CD14-positive monocyte (primary cell): Measurements from ENCODE around the gene SHMT2. TPM values are rescaled to one million over a fixed set of nuclear protein-coding genes. Genes with fewer than 3 reads are reported as not detected.

Source experiments
- DNase-seq, 3 donors: peaks; one replicate each; pipeline ENCODE4 v3.0.0-alpha.2; 2011 to 2022
- H2AFZ ChIP-seq: 2 replicates; pipeline ENCODE4 v1.6.0; 2012; ENCODE audit warnings: mild to moderate bottlenecking, low read depth, low read length, inconsistent platforms; ENCODE audit not compliant: insufficient read depth, poor library complexity, severe bottlenecking
- H3K27ac ChIP-seq, 2 donors: 1 replicate in 1 of 2; 2 replicates in 1 of 2; pipeline ENCODE4 v1.5.1; 2012 to 2013; ENCODE audit warnings: low read length in 2 of 2, control low read depth in 1 of 2, inconsistent platforms in 1 of 2, low read depth in 1 of 2, mild to moderate bottlenecking in 1 of 2
- H3K27me3 ChIP-seq, 2 donors: one replicate each; pipeline versions ENCODE4 v1.6.0 to v1.6.1; 2011 to 2013; ENCODE audit warnings: low read length in 2 of 2; ENCODE audit not compliant: control insufficient read depth in 2 of 2, insufficient read depth in 2 of 2
- H3K36me3 ChIP-seq, 2 donors: replicated peaks in 1 of 2; 1 replicate in 1 of 2; 2 replicates in 1 of 2; pipeline versions ENCODE4 v1.5.1 to v1.6.1; 2012 to 2013; ENCODE audit warnings: low read length in 2 of 2, control low read depth in 1 of 2, inconsistent platforms in 1 of 2, mild to moderate bottlenecking in 1 of 2; ENCODE audit not compliant: insufficient read depth in 2 of 2, control insufficient read depth in 1 of 2
- H3K4me1 ChIP-seq, 2 donors: 1 replicate in 1 of 2; 2 replicates in 1 of 2; pipeline versions ENCODE4 v1.5.1 to v1.6.1; 2012 to 2013; ENCODE audit warnings: low read length in 2 of 2, control low read depth in 1 of 2, inconsistent platforms in 1 of 2, mild to moderate bottlenecking in 1 of 2, moderate library complexity in 1 of 2; ENCODE audit not compliant: insufficient read depth in 2 of 2, control insufficient read depth in 1 of 2
- H3K4me2 ChIP-seq: replicated peaks from 2 replicates; pipeline ENCODE3; 2012; ENCODE audit warnings: low read length, moderate library complexity, mild to moderate bottlenecking; ENCODE audit not compliant: poor library complexity, severe bottlenecking; ENCODE audit errors: extremely low read depth
- H3K4me3 ChIP-seq, 3 experiments: fragments of 200-600 bp in 1 of 3; sonication (generic) in 1 of 3; replicated peaks in 1 of 3; 1 replicate in 2 of 3; 2 replicates in 1 of 3; pipeline ENCODE4 v1.5.1; 2011 to 2013; ENCODE audit warnings: low read length in 3 of 3, mild to moderate bottlenecking in 3 of 3, control low read depth in 2 of 3, low read depth in 2 of 3, inconsistent platforms in 1 of 3, moderate library complexity in 1 of 3
- H3K79me2 ChIP-seq: 2 replicates; pipeline ENCODE4 v1.6.0; 2012; ENCODE audit warnings: mild to moderate bottlenecking, control low read depth, inconsistent platforms, low read length, moderate library complexity; ENCODE audit not compliant: insufficient read depth
- H3K9ac ChIP-seq: 2 replicates; pipeline ENCODE4 v1.6.0; 2017; ENCODE audit warnings: low read length, mild to moderate bottlenecking; ENCODE audit not compliant: insufficient read depth, poor library complexity, severe bottlenecking
- H3K9me3 ChIP-seq, 2 donors: replicated peaks in 1 of 2; 1 replicate in 1 of 2; 2 replicates in 1 of 2; pipeline versions ENCODE4 v1.5.1 to v1.6.1; 2012 to 2013; ENCODE audit warnings: low read length in 2 of 2, control low read depth in 1 of 2; ENCODE audit not compliant: control insufficient read depth in 1 of 2, insufficient read depth in 1 of 2
- H4K20me1 ChIP-seq: 2 replicates; pipeline ENCODE4 v1.6.0; 2012; ENCODE audit warnings: mild to moderate bottlenecking, low read length, control low read depth, moderate library complexity; ENCODE audit not compliant: insufficient read depth
- H3K27ac Mint-ChIP-seq, 7 donors: one replicate each; pipeline ENCODE4 v1.8.0; 2020; ENCODE audit warnings: mild to moderate bottlenecking in 7 of 7, mixed read lengths in 7 of 7, moderate library complexity in 6 of 7, inconsistent platforms in 2 of 7
- H3K27me3 Mint-ChIP-seq, 3 donors: one replicate each; pipeline ENCODE4 v1.8.0; 2021 to 2022; ENCODE audit warnings: low read depth in 3 of 3, mild to moderate bottlenecking in 3 of 3, mixed read lengths in 3 of 3, moderate library complexity in 3 of 3, inconsistent platforms in 1 of 3
- H3K36me3 Mint-ChIP-seq, 2 donors: one replicate each; pipeline ENCODE4 v1.8.0; 2020; ENCODE audit warnings: mixed read lengths in 2 of 2, inconsistent platforms in 1 of 2, mild to moderate bottlenecking in 1 of 2
- H3K4me1 Mint-ChIP-seq: one replicate; pipeline ENCODE4 v1.8.0; 2020; ENCODE audit warnings: mild to moderate bottlenecking, mixed read lengths
- H3K4me3 Mint-ChIP-seq, 2 donors: one replicate each; pipeline ENCODE4 v1.8.0; 2020; ENCODE audit warnings: mild to moderate bottlenecking in 2 of 2, mixed read lengths in 2 of 2, moderate library complexity in 1 of 2
- H3K9me3 Mint-ChIP-seq, 7 donors: one replicate each; pipeline ENCODE4 v1.8.0; 2020 to 2022; ENCODE audit warnings: mixed read lengths in 7 of 7, mild to moderate bottlenecking in 6 of 7, moderate library complexity in 6 of 7, inconsistent platforms in 2 of 7
- WGBS: methylation state at CpG from one replicate; pipeline ENCODE4 v1.1.5; 2013; ENCODE audit warnings: missing lambda C conversion rate; ENCODE audit not compliant: insufficient coverage; 5-methylcytosine and 5-hydroxymethylcytosine counted together
- intact Hi-C, 2 donors: fragments of 100-400 bp; cut with micrococcal nuclease; formaldehyde crosslinking; loops; one replicate each; pipeline versions ENCODE4 v1.15.0 to v1.15.1; 2023
- polyA plus RNA-seq, 3 donors: library from polyadenylated mRNA; depleted of rRNA in 1 of 3; unstranded in 2 of 3; stranded (reverse) in 1 of 3; fragments of 300-500 nt in 2 of 3; fragments of >200 nt in 1 of 3; fragmentation: Illumina TruSeq in 2 of 3; gene quantifications; 1 replicate in 2 of 3; 2 replicates in 1 of 3; pipeline ENCODE4 v1.2.3, GENCODE V29; 2012 to 2021
- TF ChIP-seq, protein P1 (sequence below): fragments of 200-600 bp; IDR thresholded peaks from one replicate; pipeline ENCODE4 v1.8.0; 2022; ENCODE audit warnings: antibody characterized with exemption, mild to moderate bottlenecking

The SHMT2 gene
- polyA plus RNA-seq, 3 donors: 36.8 to 52.0 (median 39.8) TPM

- peak overlapping the region; percentile 64 for H2AFZ ChIP-seq
- H3K36me3 Mint-ChIP-seq: peaks cover 27 to 32% of the 10 kb centered on the region in 2 donors
- peaks cover 69 to 78% of the 10 kb centered on the region in 2 donors for H3K4me1 ChIP-seq
- peaks cover 83% of the 10 kb centered on the region for H4K20me1 ChIP-seq
- TF ChIP-seq, protein P1, sequence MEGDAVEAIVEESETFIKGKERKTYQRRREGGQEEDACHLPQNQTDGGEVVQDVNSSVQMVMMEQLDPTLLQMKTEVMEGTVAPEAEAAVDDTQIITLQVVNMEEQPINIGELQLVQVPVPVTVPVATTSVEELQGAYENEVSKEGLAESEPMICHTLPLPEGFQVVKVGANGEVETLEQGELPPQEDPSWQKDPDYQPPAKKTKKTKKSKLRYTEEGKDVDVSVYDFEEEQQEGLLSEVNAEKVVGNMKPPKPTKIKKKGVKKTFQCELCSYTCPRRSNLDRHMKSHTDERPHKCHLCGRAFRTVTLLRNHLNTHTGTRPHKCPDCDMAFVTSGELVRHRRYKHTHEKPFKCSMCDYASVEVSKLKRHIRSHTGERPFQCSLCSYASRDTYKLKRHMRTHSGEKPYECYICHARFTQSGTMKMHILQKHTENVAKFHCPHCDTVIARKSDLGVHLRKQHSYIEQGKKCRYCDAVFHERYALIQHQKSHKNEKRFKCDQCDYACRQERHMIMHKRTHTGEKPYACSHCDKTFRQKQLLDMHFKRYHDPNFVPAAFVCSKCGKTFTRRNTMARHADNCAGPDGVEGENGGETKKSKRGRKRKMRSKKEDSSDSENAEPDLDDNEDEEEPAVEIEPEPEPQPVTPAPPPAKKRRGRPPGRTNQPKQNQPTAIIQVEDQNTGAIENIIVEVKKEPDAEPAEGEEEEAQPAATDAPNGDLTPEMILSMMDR: peak; percentile 100
- peak overlapping the region; percentile 79 for H3K4me2 ChIP-seq
- H3K27me3 ChIP-seq: peaks cover 67 to 83% of the 10 kb centered on the region in 2 donors
- H3K79me2 ChIP-seq: no peaks in the 10 kb centered on the region
- peak; percentile 86 to 88 (median 87) for DNase-seq
- peak overlapping the region; percentile 84 to 99 for H3K4me3 Mint-ChIP-seq
- peaks cover 82 to 95% (median 84%) of the 10 kb centered on the region in 3 donors for H3K27me3 Mint-ChIP-seq
- intact Hi-C loops: loop anchor here in 1 of 2 donors (1.0 to 2.0 kb wide), 2 partner anchors 14 to 26 kb away; no protein-coding TSS in a partner anchor
- WGBS: 1% methylated on average over 47 of the region's 47 CpGs
- H3K4me1 Mint-ChIP-seq: peaks cover 76% of the 10 kb centered on the region
- H3K36me3 ChIP-seq: peaks cover 4 to 8% of the 10 kb centered on the region in 2 donors
- peak overlapping the region in 3 of 7 donors; percentile 14 to 50 (median 40) for H3K27ac Mint-ChIP-seq
- H3K4me3 ChIP-seq: peak overlapping the region; percentile 0 to 75 (median 12)
- peaks cover 0 to 47% of the 10 kb centered on the region in 2 donors for H3K9me3 ChIP-seq
- H3K9me3 Mint-ChIP-seq: peaks cover 0 to 52% (median 15%) of the 10 kb centered on the region in 7 donors
- H3K27ac ChIP-seq: no peak overlapping the region
- no peak overlapping the region for H3K9ac ChIP-seq
These were observed 9.5 kb downstream of the SHMT2 start for GRCh38 chr12:57238854-57239554.

GRCh38 chr12:57239587-57240065 is 10.1 kb downstream of the SHMT2 start:
- peak overlapping the region in 2 of 7 donors; percentile 14 to 36 for H3K27ac Mint-ChIP-seq
- Histone ChIP-seq H3K4me2 (peak overlapping the region; percentile 79), H2AFZ (peak overlapping the region; percentile 55), H3K79me2 (no peaks in the 10 kb centered on the region), H3K4me3 (peak overlapping the region in 1 of 3 experiments; percentile 75), H4K20me1 (peaks cover 85% of the 10 kb centered on the region), H3K9me3 (peaks cover 0 to 47% of the 10 kb centered on the region in 2 donors), H3K27ac (no peak overlapping the region), H3K9ac (no peak overlapping the region), H3K27me3 (peaks cover 67 to 83% of the 10 kb centered on the region in 2 donors), H3K36me3 (peaks cover 0 to 5% of the 10 kb centered on the region in 2 donors), H3K4me1 (peaks cover 69 to 72% of the 10 kb centered on the region in 2 donors)
- WGBS: 5% methylated on average over 14 of the region's 14 CpGs
- TF ChIP-seq, protein P1: no peak
- intact Hi-C loops: loop anchor here in 1 of 2 donors (1.0 to 2.0 kb wide), 2 partner anchors 15 to 26 kb away; no protein-coding TSS in a partner anchor
- peak overlapping the region; percentile 84 to 99 for H3K4me3 Mint-ChIP-seq
- peaks cover 86 to 94% (median 89%) of the 10 kb centered on the region in 3 donors for H3K27me3 Mint-ChIP-seq
- H3K36me3 Mint-ChIP-seq: peaks cover 27 to 31% of the 10 kb centered on the region in 2 donors
- peaks cover 0 to 52% (median 15%) of the 10 kb centered on the region in 7 donors for H3K9me3 Mint-ChIP-seq
- peaks cover 76% of the 10 kb centered on the region for H3K4me1 Mint-ChIP-seq
- peak in 2 of 3 donors; percentile 31 to 32 for DNase-seq
